Erythroblast (primary cell): ENCODE results near the gene BTBD2.

ENCODE experiments used
- GATA1 ChIP-seq: IDR thresholded peaks from 2 replicates; pipeline ENCODE4 v1.6.1; 2011; ENCODE audit warnings: low read depth, mild to moderate bottlenecking, control low read depth, low read length, moderate library complexity
- POLR2A ChIP-seq: IDR thresholded peaks from 2 replicates; pipeline ENCODE4 v1.6.1; 2011; ENCODE audit warnings: mild to moderate bottlenecking, low read length

DNA sequence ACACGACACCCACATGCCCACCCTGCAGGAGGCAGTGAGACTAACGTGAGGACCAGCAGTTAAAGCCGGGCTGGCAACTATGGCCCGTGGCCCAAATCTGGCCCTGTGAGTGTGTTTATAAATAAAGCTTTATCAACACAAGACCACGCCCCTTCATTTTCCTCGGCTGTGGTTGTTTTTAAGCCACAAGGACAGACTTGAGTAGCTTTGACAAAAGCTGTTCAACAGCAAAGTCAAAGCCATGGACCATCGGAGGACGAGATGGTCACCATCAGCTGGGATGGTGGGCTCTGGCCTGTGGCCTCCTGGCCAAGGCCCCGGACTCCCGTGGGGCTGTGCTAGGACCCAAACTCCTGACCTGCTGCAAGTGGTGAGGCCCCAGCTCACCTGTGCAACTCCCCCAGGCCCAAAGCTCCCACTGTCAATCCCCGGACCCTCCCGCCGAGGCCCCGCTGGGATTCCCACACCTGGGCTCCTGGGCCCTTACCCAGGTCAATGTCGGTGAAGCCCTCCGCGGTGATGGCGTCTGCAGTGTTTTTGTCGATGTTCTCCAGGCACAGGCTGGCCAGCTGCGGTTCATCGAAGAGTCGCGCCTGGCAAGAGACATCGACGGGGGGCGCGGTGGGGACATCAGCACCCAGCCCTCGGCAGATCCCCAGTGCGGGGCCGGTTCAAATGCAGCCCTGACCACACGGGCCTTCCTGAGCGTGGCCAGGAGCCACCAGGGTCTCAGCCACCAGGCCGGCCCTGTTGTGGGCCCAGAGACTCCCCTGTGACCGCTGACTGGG lies 25.1 kb downstream of the BTBD2 start:
- no peak for TF ChIP-seq POLR2A
- TF ChIP-seq GATA1 = no peak
